DND-41 (cell line): Measurements from ENCODE around the gene DGUOK.
"Not testable (repeated sequence)": the region's sequence is repeated elsewhere in the genome, so short reads cannot be mapped to it uniquely, and the experiment has no call there.

Experiments used
- ATAC-seq: fragments of 200-7000 bp; cut with Tn5 transposase; 3 replicates; pipeline ENCODE4 v1.9.1; 2021; ENCODE audit warnings: low read depth; ENCODE audit not compliant: insufficient read depth
- DNase-seq: peaks from one replicate; pipeline ENCODE4 v3.0.0-alpha.2; 2020
- H2AFZ ChIP-seq: 2 replicates; pipeline ENCODE4 v1.6.0; 2012; ENCODE audit warnings: low read depth, low read length
- H3K27ac ChIP-seq: 2 replicates; pipeline ENCODE4 v1.5.1; 2012; ENCODE audit warnings: low read length, inconsistent platforms
- H3K27me3 ChIP-seq: fragments of 200-600 bp; sonication (generic); 2 replicates; pipeline ENCODE4 v1.6.0; 2012; ENCODE audit warnings: low read length, mild to moderate bottlenecking, inconsistent platforms; ENCODE audit not compliant: insufficient read depth, poor library complexity
- H3K36me3 ChIP-seq: 2 replicates; pipeline ENCODE4 v1.5.1; 2012; ENCODE audit warnings: low read length, inconsistent platforms; ENCODE audit not compliant: insufficient read depth
- H3K4me1 ChIP-seq: 2 replicates; pipeline ENCODE4 v1.5.1; 2012; ENCODE audit warnings: mild to moderate bottlenecking, low read length; ENCODE audit not compliant: insufficient read depth
- H3K4me2 ChIP-seq: 2 replicates; pipeline ENCODE4 v1.6.0; 2012; ENCODE audit warnings: mild to moderate bottlenecking, moderate library complexity, low read length, inconsistent platforms; ENCODE audit not compliant: insufficient read depth
- H3K4me3 ChIP-seq, 2 experiments: fragments of 200-600 bp in 1 of 2; shearing (Covaris generic) in 1 of 2; 2 replicates each; pipeline ENCODE4 v1.5.1; 2012 to 2016; ENCODE audit warnings: inconsistent platforms in 2 of 2, low read length in 2 of 2, mild to moderate bottlenecking in 2 of 2, low read depth in 1 of 2, moderate library complexity in 1 of 2
- H3K79me2 ChIP-seq: 2 replicates; pipeline ENCODE4 v1.6.0; 2012; ENCODE audit warnings: low read length, inconsistent platforms; ENCODE audit not compliant: insufficient read depth
- H3K9ac ChIP-seq: 2 replicates; pipeline ENCODE4 v1.6.0; 2012; ENCODE audit warnings: low read depth, mild to moderate bottlenecking, inconsistent platforms, low read length, moderate library complexity
- H3K9me3 ChIP-seq: 2 replicates; pipeline ENCODE4 v1.5.1; 2012; ENCODE audit warnings: low read length, moderate library complexity, mild to moderate bottlenecking, inconsistent platforms; ENCODE audit not compliant: insufficient read depth, severe bottlenecking
- H4K20me1 ChIP-seq: 2 replicates; pipeline ENCODE4 v1.6.0; 2012; ENCODE audit warnings: low read length; ENCODE audit not compliant: insufficient read depth
- EZH2 ChIP-seq: IDR thresholded peaks from 3 replicates; pipeline ENCODE4 v1.6.1; 2012; ENCODE audit warnings: borderline replicate concordance, low read depth, mild to moderate bottlenecking, moderate library complexity, low read length, inconsistent platforms; ENCODE audit not compliant: severe bottlenecking
- TF ChIP-seq, protein P1 (sequence below): IDR thresholded peaks from 2 replicates; pipeline ENCODE4 v1.5.1; 2012; ENCODE audit warnings: borderline replicate concordance, low read length, moderate library complexity, mild to moderate bottlenecking; ENCODE audit not compliant: poor library complexity, severe bottlenecking; ENCODE audit errors: extremely low read depth

The DGUOK gene

DNA sequence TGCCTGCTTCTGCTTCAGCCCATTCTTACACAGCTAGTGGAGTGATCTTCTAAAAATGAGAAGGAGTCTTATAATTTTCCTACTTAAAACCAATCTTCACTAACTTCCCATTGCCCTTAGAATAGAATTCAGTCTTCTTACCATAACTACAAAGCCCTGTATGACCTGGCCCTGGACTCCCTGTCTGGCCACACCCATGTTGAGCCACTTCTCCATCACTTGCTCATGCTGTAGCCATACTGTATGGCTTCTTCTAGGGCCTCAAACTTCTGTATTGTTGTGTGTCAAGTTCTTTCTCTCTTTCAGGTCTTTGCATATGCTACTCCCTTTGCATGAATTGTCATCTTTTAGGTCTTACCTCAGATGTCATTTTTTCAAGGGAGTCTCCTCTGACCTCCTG is 11.2 kb downstream of the DGUOK start:
- Histone ChIP-seq H2AFZ (no peak overlapping the region), H3K4me2 (no peak overlapping the region), H3K4me3 (no peak overlapping the region), H3K9ac (no peak overlapping the region), H3K36me3 (peaks cover 70% of the 10 kb centered on the region), H3K9me3 (no peaks in the 10 kb centered on the region), H3K4me1 (no peaks in the 10 kb centered on the region), H4K20me1 (peaks cover 64% of the 10 kb centered on the region; the same call in 1 of the 2 replicates), H3K27ac (no peak overlapping the region), H3K79me2 (peaks cover 98% of the 10 kb centered on the region), H3K27me3 (no peaks in the 10 kb centered on the region)
- ATAC-seq, result no peak
- no peak for TF ChIP-seq EZH2
- TF ChIP-seq, protein P1, sequence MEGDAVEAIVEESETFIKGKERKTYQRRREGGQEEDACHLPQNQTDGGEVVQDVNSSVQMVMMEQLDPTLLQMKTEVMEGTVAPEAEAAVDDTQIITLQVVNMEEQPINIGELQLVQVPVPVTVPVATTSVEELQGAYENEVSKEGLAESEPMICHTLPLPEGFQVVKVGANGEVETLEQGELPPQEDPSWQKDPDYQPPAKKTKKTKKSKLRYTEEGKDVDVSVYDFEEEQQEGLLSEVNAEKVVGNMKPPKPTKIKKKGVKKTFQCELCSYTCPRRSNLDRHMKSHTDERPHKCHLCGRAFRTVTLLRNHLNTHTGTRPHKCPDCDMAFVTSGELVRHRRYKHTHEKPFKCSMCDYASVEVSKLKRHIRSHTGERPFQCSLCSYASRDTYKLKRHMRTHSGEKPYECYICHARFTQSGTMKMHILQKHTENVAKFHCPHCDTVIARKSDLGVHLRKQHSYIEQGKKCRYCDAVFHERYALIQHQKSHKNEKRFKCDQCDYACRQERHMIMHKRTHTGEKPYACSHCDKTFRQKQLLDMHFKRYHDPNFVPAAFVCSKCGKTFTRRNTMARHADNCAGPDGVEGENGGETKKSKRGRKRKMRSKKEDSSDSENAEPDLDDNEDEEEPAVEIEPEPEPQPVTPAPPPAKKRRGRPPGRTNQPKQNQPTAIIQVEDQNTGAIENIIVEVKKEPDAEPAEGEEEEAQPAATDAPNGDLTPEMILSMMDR, result no peak
- no peak for DNase-seq

DNA sequence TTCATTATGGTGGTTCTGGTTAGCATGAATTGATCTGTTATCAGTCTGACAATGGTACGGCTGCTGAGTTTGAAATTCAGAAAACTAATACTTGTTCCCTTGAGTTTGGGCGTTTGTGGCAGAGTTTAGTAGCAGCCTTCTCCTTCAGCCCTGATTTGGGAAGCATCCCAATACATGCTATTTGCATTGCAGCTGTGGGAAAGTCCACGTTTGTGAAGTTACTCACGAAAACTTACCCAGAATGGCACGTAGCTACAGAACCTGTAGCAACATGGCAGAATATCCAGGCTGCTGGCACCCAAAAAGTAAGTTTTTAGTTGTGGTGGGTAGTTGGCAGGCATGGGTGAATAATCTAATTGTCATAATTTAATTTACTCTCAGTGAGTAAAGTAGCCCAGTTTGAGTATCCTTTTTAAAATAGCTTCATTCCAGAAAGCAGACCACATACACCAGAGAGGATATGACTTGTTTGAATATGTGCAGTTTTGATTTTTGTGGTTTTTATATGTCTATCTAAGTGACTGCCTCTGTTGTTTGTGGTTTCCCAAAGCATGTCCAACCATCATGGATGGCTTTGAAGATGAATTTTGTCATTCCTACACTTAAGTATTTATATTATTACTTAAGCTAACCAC is 12.2 kb downstream of the DGUOK start:
- ATAC-seq (peak; percentile 71), DNase-seq (no peak)
- Histone ChIP-seq H3K79me2 (peaks cover 98% of the 10 kb centered on the region), H2AFZ (no peak overlapping the region), H3K27me3 (no peaks in the 10 kb centered on the region), H3K4me2 (no peak overlapping the region), H3K9ac (no peak overlapping the region), H4K20me1 (peaks cover 59% of the 10 kb centered on the region; the same call in 1 of the 2 replicates), H3K36me3 (peaks cover 78% of the 10 kb centered on the region), H3K27ac (no peak overlapping the region), H3K9me3 (no peaks in the 10 kb centered on the region), H3K4me3 (no peak overlapping the region), H3K4me1 (no peaks in the 10 kb centered on the region)
- TF ChIP-seq, protein P1, result no peak
- TF ChIP-seq EZH2, result no peak

DNA sequence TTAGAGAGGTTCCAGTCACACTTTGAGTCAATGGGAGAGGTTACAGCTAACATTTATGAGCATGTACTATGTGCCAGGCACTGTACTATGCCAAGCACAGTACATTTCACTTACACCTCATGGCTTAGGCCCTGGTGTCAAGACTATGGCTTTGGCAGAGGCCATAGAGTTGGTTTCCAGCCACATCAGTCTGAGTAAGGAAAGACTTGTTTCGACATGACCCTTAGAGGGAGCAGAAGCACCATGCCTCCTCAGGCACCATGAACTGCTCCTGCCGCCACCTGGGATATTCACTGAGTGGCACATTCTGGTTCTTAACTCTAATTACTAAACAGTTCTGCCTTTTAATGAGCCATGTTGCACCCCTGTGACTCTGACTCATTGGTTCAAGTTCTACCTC is 12.7 kb downstream of the DGUOK start:
- H2AFZ ChIP-seq, result no peak overlapping the region
- peaks cover 58% of the 10 kb centered on the region for H4K20me1 ChIP-seq
- H3K9me3 ChIP-seq, result no peaks in the 10 kb centered on the region
- no peak overlapping the region for H3K4me2 ChIP-seq
- DNase-seq (no peak), ATAC-seq (peak; percentile 57; the same call in 2 of the 3 replicates)
- no peak overlapping the region for H3K9ac ChIP-seq
- H3K27ac ChIP-seq, result no peak overlapping the region
- TF ChIP-seq EZH2, result no peak
- TF ChIP-seq, protein P1, result peak; percentile 31
- H3K79me2 ChIP-seq, result peaks cover 98% of the 10 kb centered on the region
- H3K36me3 ChIP-seq, result peaks cover 79% of the 10 kb centered on the region
- no peak overlapping the region for H3K4me3 ChIP-seq
- H3K27me3 ChIP-seq, result no peaks in the 10 kb centered on the region
- no peaks in the 10 kb centered on the region for H3K4me1 ChIP-seq

DNA sequence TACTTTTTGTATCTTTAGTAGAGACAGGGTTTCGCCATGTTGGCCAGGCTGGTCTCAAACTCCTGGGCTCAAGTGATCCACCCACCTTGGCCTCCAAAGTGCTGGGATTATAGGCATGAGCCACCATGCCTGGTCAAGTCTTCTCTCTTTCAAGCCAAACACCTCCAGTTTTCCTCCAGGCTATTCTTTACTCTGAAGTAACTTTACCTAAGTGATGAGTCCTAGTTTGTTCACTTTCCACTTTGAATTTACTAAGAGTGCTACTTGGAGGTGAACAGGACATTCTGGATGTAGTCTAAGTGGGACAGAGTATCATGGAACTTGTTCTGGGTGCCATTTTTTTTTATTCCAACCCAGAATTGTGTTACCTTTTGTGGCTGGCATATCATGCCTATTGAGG is 13.4 kb downstream of the DGUOK start:
- H3K9me3 ChIP-seq, ATAC-seq, H3K4me3 ChIP-seq, H3K4me1 ChIP-seq, H3K27me3 ChIP-seq, H3K4me2 ChIP-seq, H3K27ac ChIP-seq, DNase-seq, H3K9ac ChIP-seq, H2AFZ ChIP-seq: not testable (repeated sequence)
- H3K79me2 ChIP-seq, result peaks cover 98% of the 10 kb centered on the region
- H4K20me1 ChIP-seq, result peaks cover 63% of the 10 kb centered on the region
- peaks cover 84% of the 10 kb centered on the region for H3K36me3 ChIP-seq
